ENCODE results near the gene CBX6.

Gene CBX6

GRCh38 chr22:38872831-38873248 is 824 bp upstream of the CBX6 start (continued):
- no peak for TF ChIP-seq GLI4 (tag by site-specific recombination; IDR thresholded peaks at IDR 0.05)
- no peak for TF ChIP-seq ZNF777 (tag by site-specific recombination; IDR thresholded peaks at IDR 0.05; ENCODE audit: borderline replicate concordance)
- 0 out of 2 replicates have a peak, but pooled peaks have one; percentile 20 for TF ChIP-seq ZBTB11 (tag by site-specific recombination; conservative IDR thresholded peaks at IDR 0.05; ENCODE audit: low read depth)
- TF ChIP-seq ZBTB17 (tag by site-specific recombination; IDR thresholded peaks at IDR 0.05) = peak; percentile 35
- TF ChIP-seq HIC1 (tag by site-specific recombination; IDR thresholded peaks at IDR 0.05) = peak; percentile 95
- no peak for TF ChIP-seq ZNF280D (tag by site-specific recombination; IDR thresholded peaks at IDR 0.05)
- TF ChIP-seq ZNF76 (tag by site-specific recombination; IDR thresholded peaks at IDR 0.05; ENCODE audit: borderline replicate concordance, low read depth) = peak; percentile 73
- peak; percentile 8; the same call in 1 of the 2 replicates for TF ChIP-seq SP2 (tag by site-specific recombination; IDR thresholded peaks at IDR 0.05)
- peak; percentile 62 for TF ChIP-seq ZBTB10 (tag by site-specific recombination; IDR thresholded peaks at IDR 0.05)
- no peak for TF ChIP-seq ZNF621 (tag by site-specific recombination; IDR thresholded peaks at IDR 0.05)
- peak; percentile 21; the same call in 1 of the 2 replicates for TF ChIP-seq ZNF391 (tag by site-specific recombination; IDR thresholded peaks at IDR 0.05; ENCODE audit: borderline replicate concordance, low read depth)
- 0 out of 2 replicates have a peak, but pooled peaks have one; percentile 12 for TF ChIP-seq BCL11A (tag by site-specific recombination; IDR thresholded peaks at IDR 0.05; ENCODE audit: low read depth)
- 0 out of 2 replicates have a peak, but pooled peaks have one; percentile 16 for TF ChIP-seq ZNF501 (tag by site-specific recombination; IDR thresholded peaks at IDR 0.05)
- 0 out of 2 replicates have a peak, but pooled peaks have one; percentile 47 for TF ChIP-seq SCRT2 (tag by site-specific recombination; IDR thresholded peaks at IDR 0.05)
- TF ChIP-seq ZBTB26 (tag by site-specific recombination; optimal IDR thresholded peaks at IDR 0.05) = peak; percentile 27
- TF ChIP-seq YY2 (tag by site-specific recombination; IDR thresholded peaks at IDR 0.05) = peak; percentile 70
- peak; percentile 56; the same call in 1 of the 2 replicates for TF ChIP-seq KLF8 (tag by site-specific recombination; IDR thresholded peaks at IDR 0.05)
- no peak for TF ChIP-seq MEIS1 (CRISPR knock-in tag; IDR thresholded peaks at IDR 0.05; ENCODE audit: borderline replicate concordance)
- no peak for TF ChIP-seq ZNF596 (tag by site-specific recombination; IDR thresholded peaks at IDR 0.05)
- TF ChIP-seq SP7 (tag by site-specific recombination; IDR thresholded peaks at IDR 0.05) = no peak
- TF ChIP-seq ZNF394 (tag by site-specific recombination; IDR thresholded peaks at IDR 0.05; ENCODE audit: borderline replicate concordance) = peak; percentile 38; the same call in 1 of the 2 replicates
- no peak for TF ChIP-seq ZBTB1 (tag by site-specific recombination; IDR thresholded peaks at IDR 0.05)
- no peak for TF ChIP-seq ZBTB6 (tag by site-specific recombination; IDR thresholded peaks at IDR 0.05)
- no peak for TF ChIP-seq ZFP41 (tag by site-specific recombination; IDR thresholded peaks at IDR 0.05; ENCODE audit: borderline replicate concordance)
- 0 out of 2 replicates have a peak, but pooled peaks have one; percentile 42 for TF ChIP-seq ZNF629 (tag by site-specific recombination; IDR thresholded peaks at IDR 0.05)
- no peak for TF ChIP-seq ZNF24 (tag by site-specific recombination; IDR thresholded peaks at IDR 0.05)

Measured in HEK293 (cell line).